Esophagus squamous epithelium (tissue), 5 donors: ENCODE data around the gene ZNF777. TPM values are rescaled to one million over a fixed set of nuclear protein-coding genes. Genes with fewer than 3 reads are reported as not detected.
"Not testable (repeated sequence)": the region's sequence is repeated elsewhere in the genome, so short reads cannot be mapped to it uniquely, and the experiment has no call there.

ENCODE experiments used
- DNase-seq: peaks from one replicate; lab custom pipeline; 2025; lab: John Stamatoyannopoulos, UW
- H3K27ac ChIP-seq, 4 donors: fragments of 200-600 bp; sonication (generic); one replicate each; pipeline ENCODE4 v1.5.1; 2016 to 2019; ENCODE audit warnings: mild to moderate bottlenecking in 1 of 4
- H3K27me3 ChIP-seq, 4 donors: fragments of 200-600 bp; sonication (generic); 1 replicate in 3 of 4; 2 replicates in 1 of 4; pipeline versions ENCODE4 v1.5.1 to v1.6.0; 2017 to 2021; ENCODE audit warnings: antibody characterized with exemption in 1 of 4
- H3K36me3 ChIP-seq, 3 donors: fragments of 200-600 bp; sonication (generic); one replicate each; pipeline ENCODE4 v1.5.1; 2016 to 2019
- H3K4me1 ChIP-seq, 3 donors: fragments of 200-600 bp; sonication (generic); one replicate each; pipeline ENCODE4 v1.5.1; 2017 to 2019
- H3K4me3 ChIP-seq, 4 donors: fragments of 200-600 bp; sonication (generic); 1 replicate in 3 of 4; 2 replicates in 1 of 4; pipeline ENCODE4 v1.5.1; 2016 to 2019; ENCODE audit warnings: mild to moderate bottlenecking in 2 of 4, moderate library complexity in 1 of 4
- H3K9me3 ChIP-seq, 3 donors: fragments of 200-600 bp; sonication (generic); one replicate each; pipeline ENCODE4 v1.5.1; 2016 to 2019
- POLR2A ChIP-seq, 4 donors: fragments of 450-650 bp; IDR thresholded peaks; one replicate each; pipeline ENCODE4 v1.6.1; 2017; ENCODE audit warnings: antibody characterized with exemption in 4 of 4, mild to moderate bottlenecking in 4 of 4, moderate library complexity in 3 of 4
- WGBS, 2 donors: methylation state at CpG; one replicate each; pipeline ENCODE4 v1.1.5; 2018; 5-methylcytosine and 5-hydroxymethylcytosine counted together
- intact Hi-C: fragments of 100-400 bp; cut with DNase I; formaldehyde crosslinking; loops from one replicate; pipeline ENCODE4 v1.15.0; 2022
- total RNA-seq, 4 donors: library from RNA; depleted of rRNA; stranded (reverse); fragments of >200 nt; gene quantifications; one replicate each; pipeline ENCODE4 v1.1.0, GENCODE V29; 2016
- TF ChIP-seq, protein P1 (sequence below), 6 experiments: fragments of 450-650 bp in 4 of 6; fragments of 200-600 bp in 2 of 6; sonication (generic) in 2 of 6; IDR thresholded peaks; one replicate each; pipeline ENCODE4 v1.5.1; 2016 to 2019; ENCODE audit warnings: antibody characterized with exemption in 6 of 6, mild to moderate bottlenecking in 4 of 6, moderate library complexity in 4 of 6
- donor health status: DM: yes; HTN: yes; CAD: no.

The ZNF777 gene
- total RNA-seq, 4 donors from 2014 or later, result 4.6 to 9.7 (median 7.8) TPM

DNA sequence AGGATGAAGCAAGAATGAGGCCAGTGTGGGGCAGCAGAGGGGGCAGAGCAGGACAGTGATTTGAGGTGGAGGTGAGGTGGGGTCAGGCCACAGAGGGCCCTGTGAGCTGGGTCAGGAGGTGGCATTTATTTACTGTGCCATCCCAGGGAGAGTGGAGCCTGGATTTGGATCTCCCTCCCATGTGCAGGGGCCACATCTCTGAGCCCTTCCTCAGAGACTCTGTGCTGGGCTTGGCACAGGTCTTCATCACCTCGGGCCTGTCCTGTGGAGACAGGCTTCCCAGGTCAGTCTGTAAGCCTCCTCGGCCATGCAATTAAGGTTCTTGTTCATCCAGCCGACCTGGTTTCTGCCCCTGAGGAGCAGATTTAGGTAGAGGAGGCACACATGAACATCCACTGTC is 40.9 kb downstream of the ZNF777 start:
- 88% methylated on average over 2 of the region's 3 CpGs; no CpG with 5 or more reads in 1 of the 2 donors for WGBS, 2 donors
- intact Hi-C loops, result no loop called here

DNA sequence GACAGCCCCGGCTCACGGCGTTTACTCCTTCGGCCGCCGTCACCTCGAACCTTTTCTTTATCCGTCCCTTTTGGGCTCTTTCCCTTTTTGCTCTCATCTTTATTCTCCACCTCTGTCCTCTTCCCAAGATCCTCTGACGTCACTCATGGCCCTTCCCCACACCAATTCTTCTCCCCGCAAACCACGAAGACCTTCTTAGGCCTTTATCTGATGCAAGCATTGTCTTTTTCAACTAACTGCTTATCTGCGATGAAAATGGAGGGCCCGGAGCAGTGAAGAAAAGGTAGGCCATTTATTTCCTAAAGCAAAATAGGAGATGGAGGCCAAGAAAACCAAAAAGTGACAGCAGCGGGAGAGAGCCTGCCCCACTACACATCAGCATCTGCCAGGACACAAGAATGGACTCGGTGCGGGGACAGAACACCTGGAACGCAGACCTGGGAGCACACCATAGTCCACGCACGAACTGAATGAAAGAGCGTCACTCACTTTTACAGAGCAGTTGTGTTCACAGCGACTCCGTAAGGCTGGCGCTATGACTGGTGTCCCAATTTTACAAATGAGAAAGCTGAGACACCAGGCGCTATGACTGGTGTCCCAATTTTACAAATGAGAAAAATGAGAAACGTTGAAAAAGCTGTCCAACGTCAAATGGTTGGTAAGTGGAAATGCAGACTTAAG is 45.3 kb downstream of the ZNF777 start:
- TF ChIP-seq POLR2A (IDR thresholded peaks at IDR 0.05), result no peak
- TF ChIP-seq, protein P1, sequence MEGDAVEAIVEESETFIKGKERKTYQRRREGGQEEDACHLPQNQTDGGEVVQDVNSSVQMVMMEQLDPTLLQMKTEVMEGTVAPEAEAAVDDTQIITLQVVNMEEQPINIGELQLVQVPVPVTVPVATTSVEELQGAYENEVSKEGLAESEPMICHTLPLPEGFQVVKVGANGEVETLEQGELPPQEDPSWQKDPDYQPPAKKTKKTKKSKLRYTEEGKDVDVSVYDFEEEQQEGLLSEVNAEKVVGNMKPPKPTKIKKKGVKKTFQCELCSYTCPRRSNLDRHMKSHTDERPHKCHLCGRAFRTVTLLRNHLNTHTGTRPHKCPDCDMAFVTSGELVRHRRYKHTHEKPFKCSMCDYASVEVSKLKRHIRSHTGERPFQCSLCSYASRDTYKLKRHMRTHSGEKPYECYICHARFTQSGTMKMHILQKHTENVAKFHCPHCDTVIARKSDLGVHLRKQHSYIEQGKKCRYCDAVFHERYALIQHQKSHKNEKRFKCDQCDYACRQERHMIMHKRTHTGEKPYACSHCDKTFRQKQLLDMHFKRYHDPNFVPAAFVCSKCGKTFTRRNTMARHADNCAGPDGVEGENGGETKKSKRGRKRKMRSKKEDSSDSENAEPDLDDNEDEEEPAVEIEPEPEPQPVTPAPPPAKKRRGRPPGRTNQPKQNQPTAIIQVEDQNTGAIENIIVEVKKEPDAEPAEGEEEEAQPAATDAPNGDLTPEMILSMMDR (IDR thresholded peaks at IDR 0.05), result no peak
- Histone ChIP-seq H3K4me3 (peak overlapping the region in 3 of 4 donors; percentile 20 to 41 (median 27)), H3K4me1 (peaks cover 0 to 8% (median 0%) of the 10 kb centered on the region in 3 donors), H3K36me3 (no peaks in the 10 kb centered on the region), H3K27me3 (peaks cover 0 to 20% (median 0%) of the 10 kb centered on the region in 4 donors), H3K9me3 (no peaks in the 10 kb centered on the region), H3K27ac (peak overlapping the region in 2 of 4 donors; percentile 28 to 29)
- 63 to 64% methylated on average over 24 of the region's 26 CpGs for WGBS, 2 donors
- DNase-seq, result no peak
- intact Hi-C loops, result no loop called here

More for the DNA sequence above, 40.9 kb downstream of the ZNF777 start:
- peaks cover 0 to 5% (median 0%) of the 10 kb centered on the region in 4 donors for H3K27me3 ChIP-seq
- no peak for DNase-seq
- no peaks in the 10 kb centered on the region for H3K9me3 ChIP-seq
- no peak for TF ChIP-seq POLR2A (IDR thresholded peaks at IDR 0.05)
- TF ChIP-seq, protein P1 (IDR thresholded peaks at IDR 0.05), result no peak
- no peak overlapping the region for H3K27ac ChIP-seq
- no peaks in the 10 kb centered on the region for H3K36me3 ChIP-seq
- no peak overlapping the region for H3K4me3 ChIP-seq
- peaks cover 5 to 24% (median 10%) of the 10 kb centered on the region in 3 donors for H3K4me1 ChIP-seq

DNA sequence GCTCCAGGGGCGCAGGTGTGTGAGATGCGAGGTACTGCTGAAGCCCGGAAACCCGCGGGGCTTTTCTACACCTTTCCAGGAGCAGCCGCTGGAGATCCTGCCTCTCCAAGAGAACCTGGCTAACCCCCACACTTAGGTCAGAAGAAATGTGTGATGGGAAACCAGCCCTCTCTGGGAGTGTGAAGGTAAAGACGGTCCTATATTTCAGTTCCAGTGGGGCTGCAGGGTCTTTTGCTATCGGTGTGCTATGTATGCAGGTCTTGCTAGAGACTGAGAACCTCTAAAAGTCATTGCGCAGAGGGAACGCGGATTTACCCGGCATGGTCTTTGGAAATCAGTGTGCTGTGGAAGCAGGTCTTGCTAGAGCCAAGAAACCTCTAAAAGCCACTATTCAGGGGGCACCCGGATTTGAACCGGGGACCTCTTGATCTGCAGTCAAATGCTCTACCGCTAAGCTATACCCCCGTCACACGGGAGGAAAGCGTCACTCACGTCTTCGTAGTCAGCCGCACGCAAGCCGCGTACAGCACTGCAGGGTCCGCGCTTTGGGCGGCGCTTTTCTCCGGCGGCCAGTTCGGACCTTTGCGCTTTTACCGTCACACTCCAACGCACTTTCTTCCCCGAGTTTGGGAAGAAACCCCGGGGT is 46.0 kb downstream of the ZNF777 start:
- peaks cover 0 to 20% (median 0%) of the 10 kb centered on the region in 4 donors for H3K27me3 ChIP-seq
- H3K27ac ChIP-seq, result peak overlapping the region in 2 of 4 donors; percentile 28 to 29
- WGBS, 2 donors, result 13 to 30% methylated on average over 18 to 35 of the region's 36 CpGs
- no peak for DNase-seq
- no peak for TF ChIP-seq POLR2A (IDR thresholded peaks at IDR 0.05)
- TF ChIP-seq, protein P1 (IDR thresholded peaks at IDR 0.05), result no peak
- intact Hi-C loops, result no loop called here
- H3K9me3 ChIP-seq, result no peaks in the 10 kb centered on the region
- H3K36me3 ChIP-seq, result no peaks in the 10 kb centered on the region
- peak overlapping the region in 3 of 4 donors; percentile 20 to 41 (median 27) for H3K4me3 ChIP-seq
- peaks cover 0 to 8% (median 0%) of the 10 kb centered on the region in 3 donors for H3K4me1 ChIP-seq

DNA sequence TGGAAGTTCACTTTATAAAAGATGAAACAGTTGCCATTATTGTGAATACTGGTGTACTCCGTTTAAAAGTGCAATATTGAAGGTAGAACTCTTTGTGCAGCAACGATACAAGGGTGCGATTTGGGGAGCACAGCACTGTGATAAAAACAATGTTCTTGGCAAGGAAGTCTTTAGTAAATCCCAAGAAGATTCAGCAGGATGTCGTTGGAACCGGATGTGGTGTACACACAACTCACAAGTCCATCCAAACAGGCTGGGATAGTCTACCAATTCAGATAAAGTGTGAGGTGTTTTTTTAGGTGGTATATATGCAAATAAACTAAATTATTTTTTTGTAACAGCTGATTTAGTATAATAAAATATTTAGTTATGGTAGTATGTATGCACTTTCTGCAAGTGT is 46.7 kb downstream of the ZNF777 start:
- no peak for DNase-seq
- no peak overlapping the region for H3K4me3 ChIP-seq

DNA sequence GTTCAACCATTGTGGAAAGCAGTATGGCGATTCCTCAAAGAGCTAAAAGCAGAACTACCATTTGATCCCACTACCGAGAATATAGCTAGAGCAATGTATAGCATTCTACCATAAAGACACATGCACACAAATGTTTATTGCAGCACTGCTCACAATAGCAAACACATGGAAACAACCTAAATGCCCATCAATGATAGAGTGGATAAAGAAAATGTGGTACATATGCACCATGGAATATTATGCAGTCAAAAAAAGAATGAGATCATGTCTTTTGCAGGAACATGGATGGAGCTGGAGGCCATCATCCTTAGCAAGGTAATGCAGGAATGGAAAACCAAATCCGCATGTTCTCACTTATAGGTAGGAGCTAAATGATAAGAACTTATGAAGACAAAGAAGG is 47.8 kb downstream of the ZNF777 start:
- intact Hi-C loops, H3K36me3 ChIP-seq, H3K27ac ChIP-seq, H3K9me3 ChIP-seq, H3K4me3 ChIP-seq, DNase-seq, H3K4me1 ChIP-seq: not testable (repeated sequence)
- H3K27me3 ChIP-seq, result peaks cover 0 to 20% (median 0%) of the 10 kb centered on the region in 4 donors
- WGBS, 2 donors, result 93 to 97% methylated on average over 3 of the region's 3 CpGs

More for the DNA sequence above, 46.7 kb downstream of the ZNF777 start:
- no peak overlapping the region for H3K27ac ChIP-seq
- WGBS, 2 donors, result 46 to 54% methylated on average over 5 of the region's 5 CpGs
- peaks cover 0 to 20% (median 0%) of the 10 kb centered on the region in 4 donors for H3K27me3 ChIP-seq
- no peaks in the 10 kb centered on the region for H3K9me3 ChIP-seq
- no peak for TF ChIP-seq POLR2A (IDR thresholded peaks at IDR 0.05)
- TF ChIP-seq, protein P1 (IDR thresholded peaks at IDR 0.05), result no peak
- no peaks in the 10 kb centered on the region for H3K36me3 ChIP-seq
- intact Hi-C loops, result no loop called here
- peaks cover 0 to 8% (median 0%) of the 10 kb centered on the region in 3 donors for H3K4me1 ChIP-seq
